ENCODE measurements around the gene MOGAT2. TPM values are rescaled to one million over a fixed set of nuclear protein-coding genes. Genes with fewer than 3 reads are reported as not detected.
A peak's percentile ranks its signal among the peaks of the same experiment; 100 is the strongest.

Gene MOGAT2
- total and polyA plus RNA-seq, 2 of the 13 experiments (the other 11 are each of a cell fraction or from before 2014, with no cell fraction given), result 27.2 to 27.8 TPM

GRCh38 chr11:75762885-75763284 lies 45.2 kb downstream of the MOGAT2 start (continued):
- TF ChIP-seq HNF4A (CRISPR knock-in tag; IDR thresholded peaks at IDR 0.05), result peak; percentile 83
- TF ChIP-seq ETV6 (CRISPR knock-in tag; conservative IDR thresholded peaks at IDR 0.05), result no peak
- TF ChIP-seq STAG1 (CRISPR knock-in tag; IDR thresholded peaks at IDR 0.05), result peak; percentile 9; the same call in 1 of the 2 replicates
- TF ChIP-seq, protein P1, sequence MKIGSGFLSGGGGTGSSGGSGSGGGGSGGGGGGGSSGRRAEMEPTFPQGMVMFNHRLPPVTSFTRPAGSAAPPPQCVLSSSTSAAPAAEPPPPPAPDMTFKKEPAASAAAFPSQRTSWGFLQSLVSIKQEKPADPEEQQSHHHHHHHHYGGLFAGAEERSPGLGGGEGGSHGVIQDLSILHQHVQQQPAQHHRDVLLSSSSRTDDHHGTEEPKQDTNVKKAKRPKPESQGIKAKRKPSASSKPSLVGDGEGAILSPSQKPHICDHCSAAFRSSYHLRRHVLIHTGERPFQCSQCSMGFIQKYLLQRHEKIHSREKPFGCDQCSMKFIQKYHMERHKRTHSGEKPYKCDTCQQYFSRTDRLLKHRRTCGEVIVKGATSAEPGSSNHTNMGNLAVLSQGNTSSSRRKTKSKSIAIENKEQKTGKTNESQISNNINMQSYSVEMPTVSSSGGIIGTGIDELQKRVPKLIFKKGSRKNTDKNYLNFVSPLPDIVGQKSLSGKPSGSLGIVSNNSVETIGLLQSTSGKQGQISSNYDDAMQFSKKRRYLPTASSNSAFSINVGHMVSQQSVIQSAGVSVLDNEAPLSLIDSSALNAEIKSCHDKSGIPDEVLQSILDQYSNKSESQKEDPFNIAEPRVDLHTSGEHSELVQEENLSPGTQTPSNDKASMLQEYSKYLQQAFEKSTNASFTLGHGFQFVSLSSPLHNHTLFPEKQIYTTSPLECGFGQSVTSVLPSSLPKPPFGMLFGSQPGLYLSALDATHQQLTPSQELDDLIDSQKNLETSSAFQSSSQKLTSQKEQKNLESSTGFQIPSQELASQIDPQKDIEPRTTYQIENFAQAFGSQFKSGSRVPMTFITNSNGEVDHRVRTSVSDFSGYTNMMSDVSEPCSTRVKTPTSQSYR (CRISPR knock-in tag; IDR thresholded peaks at IDR 0.05; ENCODE audit: borderline replicate concordance), result peak; percentile 99
- no peak for TF ChIP-seq ZNF546 (CRISPR knock-in tag; conservative IDR thresholded peaks at IDR 0.05)
- no peak for TF ChIP-seq IRX3 (CRISPR knock-in tag; IDR thresholded peaks at IDR 0.05; ENCODE audit: borderline replicate concordance, low read depth)
- TF ChIP-seq ZSCAN9 (CRISPR knock-in tag; IDR thresholded peaks at IDR 0.05; ENCODE audit: borderline replicate concordance), result peak; percentile 68; the same call in 1 of the 2 replicates
- no peak for TF ChIP-seq FOXO4 (CRISPR knock-in tag; conservative IDR thresholded peaks at IDR 0.05)
- TF ChIP-seq SCMH1 (CRISPR knock-in tag; IDR thresholded peaks at IDR 0.05; ENCODE audit: borderline replicate concordance), result no peak
- no peak for TF ChIP-seq SNAPC2 (CRISPR knock-in tag; IDR thresholded peaks at IDR 0.05)
- TF ChIP-seq MED8 (CRISPR knock-in tag; IDR thresholded peaks at IDR 0.05; ENCODE audit: insufficient replicate concordance), result no peak
- TF ChIP-seq EP300 (IDR thresholded peaks at IDR 0.05; ENCODE audit: low read depth in 2 of 2, low read length in 2 of 2), result peak; percentile 73 to 94; a peak in 3 of 4 replicates
- peak; percentile 83 for TF ChIP-seq EP300 (CRISPR knock-in tag; IDR thresholded peaks at IDR 0.05; ENCODE audit: borderline replicate concordance)
- TF ChIP-seq, protein P2, sequence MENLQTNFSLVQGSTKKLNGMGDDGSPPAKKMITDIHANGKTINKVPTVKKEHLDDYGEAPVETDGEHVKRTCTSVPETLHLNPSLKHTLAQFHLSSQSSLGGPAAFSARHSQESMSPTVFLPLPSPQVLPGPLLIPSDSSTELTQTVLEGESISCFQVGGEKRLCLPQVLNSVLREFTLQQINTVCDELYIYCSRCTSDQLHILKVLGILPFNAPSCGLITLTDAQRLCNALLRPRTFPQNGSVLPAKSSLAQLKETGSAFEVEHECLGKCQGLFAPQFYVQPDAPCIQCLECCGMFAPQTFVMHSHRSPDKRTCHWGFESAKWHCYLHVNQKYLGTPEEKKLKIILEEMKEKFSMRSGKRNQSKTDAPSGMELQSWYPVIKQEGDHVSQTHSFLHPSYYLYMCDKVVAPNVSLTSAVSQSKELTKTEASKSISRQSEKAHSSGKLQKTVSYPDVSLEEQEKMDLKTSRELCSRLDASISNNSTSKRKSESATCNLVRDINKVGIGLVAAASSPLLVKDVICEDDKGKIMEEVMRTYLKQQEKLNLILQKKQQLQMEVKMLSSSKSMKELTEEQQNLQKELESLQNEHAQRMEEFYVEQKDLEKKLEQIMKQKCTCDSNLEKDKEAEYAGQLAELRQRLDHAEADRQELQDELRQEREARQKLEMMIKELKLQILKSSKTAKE (CRISPR knock-in tag; IDR thresholded peaks at IDR 0.05; ENCODE audit: borderline replicate concordance), result 0 out of 2 replicates have a peak, but pooled peaks have one; percentile 44
- TF ChIP-seq TRAFD1 (CRISPR knock-in tag; IDR thresholded peaks at IDR 0.05; ENCODE audit: borderline replicate concordance), result no peak
- TF ChIP-seq MYNN (CRISPR knock-in tag; IDR thresholded peaks at IDR 0.05; ENCODE audit: low read depth), result no peak
- peak; percentile 64; the same call in 1 of the 2 replicates for TF ChIP-seq ZNF350 (CRISPR knock-in tag; IDR thresholded peaks at IDR 0.05; ENCODE audit: borderline replicate concordance, low read depth)
- no peak for TF ChIP-seq SETDB1 (CRISPR knock-in tag; IDR thresholded peaks at IDR 0.05; ENCODE audit: borderline replicate concordance)
- TF ChIP-seq, protein P3, sequence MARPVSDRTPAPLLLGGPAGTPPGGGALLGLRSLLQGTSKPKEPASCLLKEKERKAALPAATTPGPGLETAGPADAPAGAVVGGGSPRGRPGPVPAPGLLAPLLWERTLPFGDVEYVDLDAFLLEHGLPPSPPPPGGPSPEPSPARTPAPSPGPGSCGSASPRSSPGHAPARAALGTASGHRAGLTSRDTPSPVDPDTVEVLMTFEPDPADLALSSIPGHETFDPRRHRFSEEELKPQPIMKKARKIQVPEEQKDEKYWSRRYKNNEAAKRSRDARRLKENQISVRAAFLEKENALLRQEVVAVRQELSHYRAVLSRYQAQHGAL (CRISPR knock-in tag; IDR thresholded peaks at IDR 0.05; ENCODE audit: not compliant biosample characterization), result no peak
- TF ChIP-seq ZNF263 (CRISPR knock-in tag; IDR thresholded peaks at IDR 0.05), result no peak
- TF ChIP-seq IRF2 (CRISPR knock-in tag; IDR thresholded peaks at IDR 0.05), result peak; percentile 68; the same call in 1 of the 2 replicates
